GM06990 (cell line): ENCODE results near the gene GREB1.

Experiments
- DNase-seq: peaks from one replicate; pipeline ENCODE4 v3.0.0-alpha.2; 2011; ENCODE audit not compliant: insufficient read length; ENCODE audit errors: extremely low read depth
- H3K27me3 ChIP-seq: replicated peaks from 2 replicates; pipeline ENCODE4 v1.6.0; 2011; ENCODE audit warnings: low read length; ENCODE audit not compliant: control insufficient read depth, insufficient read depth
- H3K36me3 ChIP-seq: 2 replicates; pipeline ENCODE4 v1.5.1; 2011; ENCODE audit warnings: low read length; ENCODE audit not compliant: control insufficient read depth, insufficient read depth
- H3K4me3 ChIP-seq: replicated peaks from 2 replicates; pipeline ENCODE4 v1.5.1; 2011; ENCODE audit warnings: low read depth, mild to moderate bottlenecking, control low read depth, low read length
- CTCF ChIP-seq: IDR thresholded peaks from 2 replicates; pipeline ENCODE4 v1.5.1; 2011; ENCODE audit warnings: low read length, control low read depth, mild to moderate bottlenecking, inconsistent platforms; ENCODE audit not compliant: insufficient read depth, poor library complexity, severe bottlenecking

The GREB1 gene

GRCh38 chr2:11576398-11576797 is 42.6 kb downstream of the GREB1 start:
- H3K36me3 ChIP-seq = no peaks in the 10 kb centered on the region
- TF ChIP-seq CTCF = no peak
- no peaks in the 10 kb centered on the region; the same call in 1 of the 2 replicates for H3K27me3 ChIP-seq
- no peak overlapping the region for H3K4me3 ChIP-seq
- DNase-seq = no peak

- TF ChIP-seq CTCF = no peak
- Histone ChIP-seq H3K27me3 (no peaks in the 10 kb centered on the region; the same call in 1 of the 2 replicates), H3K4me3 (no peak overlapping the region), H3K36me3 (no peaks in the 10 kb centered on the region)
- DNase-seq = no peak
Observed at GRCh38 chr2:11577101-11577883, 43.4 kb downstream of the GREB1 start.

- Histone ChIP-seq H3K27me3 (no peaks in the 10 kb centered on the region; the same call in 1 of the 2 replicates), H3K36me3 (no peaks in the 10 kb centered on the region), H3K4me3 (no peak overlapping the region)
- DNase-seq = no peak
- TF ChIP-seq CTCF = no peak
Observed at GRCh38 chr2:11578081-11578948, 44.5 kb downstream of the GREB1 start.

GRCh38 chr2:11578986-11579774 is 45.3 kb downstream of the GREB1 start:
- DNase-seq = no peak
- no peak for TF ChIP-seq CTCF
- H3K4me3 ChIP-seq = no peak overlapping the region
- no peaks in the 10 kb centered on the region for H3K36me3 ChIP-seq
- no peaks in the 10 kb centered on the region; the same call in 1 of the 2 replicates for H3K27me3 ChIP-seq

GRCh38 chr2:11579867-11580659 is 46.2 kb downstream of the GREB1 start:
- TF ChIP-seq CTCF = no peak
- no peak for DNase-seq
- Histone ChIP-seq H3K27me3 (no peaks in the 10 kb centered on the region; the same call in 1 of the 2 replicates), H3K36me3 (no peaks in the 10 kb centered on the region), H3K4me3 (no peak overlapping the region)
